GM12892 (cell line): Measurements from ENCODE around the gene DUS1L.

Experiments used
- POLR2A ChIP-seq: IDR thresholded peaks from 2 replicates; pipeline ENCODE4 v1.6.1; 2011; ENCODE audit warnings: low read depth, low read length, control low read depth
- POLR2AphosphoS5 ChIP-seq: IDR thresholded peaks from 2 replicates; pipeline ENCODE4 v1.6.1; 2011; ENCODE audit warnings: low read depth, low read length, control low read depth
- TAF1 ChIP-seq: IDR thresholded peaks from 2 replicates; pipeline ENCODE4 v1.6.1; 2011; ENCODE audit warnings: low read depth, mild to moderate bottlenecking, control low read depth, low read length, borderline replicate concordance

DNA sequence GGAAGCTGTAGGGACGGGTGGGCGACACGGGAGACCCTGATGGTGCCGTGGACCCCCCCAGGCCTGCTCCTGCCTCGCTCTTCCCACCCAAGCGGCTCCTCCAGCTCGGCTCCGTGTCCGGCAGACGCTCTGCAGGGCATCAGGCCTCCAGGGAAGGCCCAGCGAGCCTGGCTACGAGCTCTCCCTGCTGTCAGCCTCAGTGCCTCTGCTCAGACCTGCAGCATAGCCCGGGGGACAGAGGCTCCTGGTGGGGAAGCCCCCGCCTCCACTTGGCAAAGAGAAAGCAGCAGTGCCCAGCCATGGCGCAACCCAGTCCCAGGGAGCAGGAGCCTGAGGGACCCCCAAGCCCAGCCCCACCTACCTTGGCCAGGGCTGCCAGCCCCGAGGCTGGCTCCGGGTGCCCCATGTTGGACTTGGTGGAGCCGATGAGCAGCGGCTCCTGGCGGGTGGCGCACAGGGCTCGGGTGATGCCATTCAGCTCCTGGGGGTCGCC lies 26.5 kb upstream of the DUS1L start:
- TF ChIP-seq POLR2A (no peak), POLR2AphosphoS5 (no peak), TAF1 (no peak)
